Small intestine (tissue), 7 donors: ENCODE measurements around the gene MICB. TPM values are rescaled to one million over a fixed set of nuclear protein-coding genes. Genes with fewer than 3 reads are reported as not detected.
A peak's percentile ranks its signal among the peaks of the same experiment; 100 is the strongest.
"Not testable (repeated sequence)": the region's sequence is repeated elsewhere in the genome, so short reads cannot be mapped to it uniquely, and the experiment has no call there.

Source experiments
- DNase-seq, 2 donors: peaks; one replicate each; pipeline versions ENCODE4 v3.0.0 to v3.0.0-alpha.2; 2013
- FAIRE-seq: peaks from 2 replicates; lab custom pipeline; 2012; peaks lifted over from hg19 to GRCh38; lab: Jason Lieb, UNC
- H3K27ac ChIP-seq, 3 donors: one replicate each; pipeline ENCODE4 v1.5.1; 2013; ENCODE audit warnings: low read length in 2 of 3, mild to moderate bottlenecking in 2 of 3, control low read depth in 1 of 3, inconsistent platforms in 1 of 3, low read depth in 1 of 3, moderate library complexity in 1 of 3
- H3K27me3 ChIP-seq, 3 donors: one replicate each; pipeline ENCODE4 v1.6.1; 2013; ENCODE audit warnings: low read length in 3 of 3, inconsistent platforms in 1 of 3; ENCODE audit not compliant: control insufficient read depth in 3 of 3, insufficient read depth in 3 of 3
- H3K36me3 ChIP-seq, 3 donors: one replicate each; pipeline ENCODE4 v1.6.1; 2013; ENCODE audit warnings: low read length in 3 of 3, inconsistent platforms in 1 of 3, low read depth in 1 of 3, mild to moderate bottlenecking in 1 of 3, moderate library complexity in 1 of 3; ENCODE audit not compliant: control insufficient read depth in 3 of 3, insufficient read depth in 2 of 3
- H3K4me1 ChIP-seq, 3 donors: one replicate each; pipeline ENCODE4 v1.6.1; 2013; ENCODE audit warnings: low read length in 2 of 3, inconsistent platforms in 1 of 3, low read depth in 1 of 3, mild to moderate bottlenecking in 1 of 3, moderate library complexity in 1 of 3; ENCODE audit not compliant: control insufficient read depth in 3 of 3, insufficient read depth in 2 of 3
- H3K4me3 ChIP-seq, 3 donors: one replicate each; pipeline ENCODE4 v1.5.1; 2013; ENCODE audit warnings: low read length in 3 of 3, control low read depth in 1 of 3, inconsistent platforms in 1 of 3, low read depth in 1 of 3, mild to moderate bottlenecking in 1 of 3, moderate library complexity in 1 of 3
- H3K9me3 ChIP-seq, 2 donors: one replicate each; pipeline ENCODE4 v1.6.1; 2013; ENCODE audit warnings: low read depth in 1 of 2, low read length in 1 of 2; ENCODE audit not compliant: control insufficient read depth in 2 of 2, insufficient read depth in 1 of 2
- WGBS, 3 donors: extraction: QIAGEN DNeasy Blood & Tissue Kit; methylation state at CpG; one replicate each; pipeline ENCODE4 v1.1.7; 2013; 5-methylcytosine and 5-hydroxymethylcytosine counted together
- polyA plus RNA-seq, 4 donors: library from polyadenylated mRNA; stranded (reverse) in 3 of 4; unstranded in 1 of 4; fragments of 200-250 nt in 3 of 4; fragments of 120-200 nt in 1 of 4; gene quantifications; one replicate each; pipeline versions ENCODE4 v1.2.1 to v1.2.3, GENCODE V29; 2013
- donor health status: healthy with polysubstance abuse.
- donor health status: control.
- donor health status: control.
- donor health status: Bipolar disorder and iron deficiency.
- donor health status: healthy.

The MICB gene
- polyA plus RNA-seq, 4 donors: 0.69 to 6.1 (median 2.0) TPM

DNA sequence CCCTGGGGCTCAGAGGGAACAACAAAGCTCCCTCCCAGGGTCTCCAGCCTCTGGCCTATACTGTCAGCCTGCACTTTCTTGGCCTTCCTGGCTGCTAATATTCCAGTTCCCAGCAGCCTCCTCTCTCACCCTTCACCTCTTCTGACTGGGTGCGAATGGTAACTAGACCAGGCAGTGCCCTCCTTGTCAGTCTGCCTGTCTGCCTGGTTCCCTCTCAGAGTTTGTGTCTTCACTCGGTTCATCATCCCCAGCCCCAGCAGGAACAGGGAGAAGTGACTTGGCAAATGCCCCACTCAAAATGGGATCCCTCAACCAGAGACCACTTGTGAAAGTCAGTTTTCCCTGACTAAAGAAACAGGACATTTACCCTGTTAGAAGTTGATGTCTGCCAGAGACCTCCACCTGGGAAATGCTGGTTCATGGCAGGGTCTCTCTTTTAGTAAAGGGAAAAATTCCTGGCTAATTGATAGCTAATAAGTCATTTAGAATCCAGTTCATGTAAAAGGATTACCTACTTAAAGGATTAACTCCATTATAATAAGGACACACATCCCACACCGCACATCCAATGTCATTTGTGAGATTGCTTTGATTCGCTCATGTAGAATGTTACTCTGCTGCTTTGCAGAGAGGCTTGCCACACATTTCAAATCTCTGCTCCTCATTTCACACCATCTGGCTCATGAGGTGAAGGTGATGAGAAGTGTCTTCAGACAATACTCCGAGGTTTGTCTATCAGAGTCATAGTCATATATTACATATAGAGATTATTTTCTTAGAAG lies 18.6 kb upstream of the MICB start:
- Histone ChIP-seq H3K27ac (no peak overlapping the region), H3K4me3 (no peak overlapping the region), H3K4me1 (peaks cover 0 to 2% (median 0%) of the 10 kb centered on the region in 3 donors), H3K27me3 (peaks cover 0 to 35% (median 0%) of the 10 kb centered on the region in 3 donors), H3K9me3 (no peaks in the 10 kb centered on the region), H3K36me3 (no peaks in the 10 kb centered on the region)
- no peak for FAIRE-seq
- 83 to 90% (median 88%) methylated on average over 5 of the region's 5 CpGs for WGBS, 3 donors
- no peak for DNase-seq

GRCh38 chr6:31479933-31480535 lies 17.9 kb upstream of the MICB start:
- 14 to 61% (median 36%) methylated on average over 3 of the region's 3 CpGs for WGBS, 3 donors
- no peaks in the 10 kb centered on the region for H3K9me3 ChIP-seq
- H3K27me3 ChIP-seq: peaks cover 0 to 32% (median 0%) of the 10 kb centered on the region in 3 donors
- H3K27ac ChIP-seq: no peak overlapping the region
- FAIRE-seq (no peak), DNase-seq (no peak)
- no peak overlapping the region for H3K4me3 ChIP-seq
- H3K36me3 ChIP-seq: no peaks in the 10 kb centered on the region
- H3K4me1 ChIP-seq: peaks cover 0 to 2% (median 0%) of the 10 kb centered on the region in 3 donors

- DNase-seq (no peak), FAIRE-seq (no peak)
- Histone ChIP-seq H3K36me3 (no peaks in the 10 kb centered on the region), H3K4me1 (peaks cover 0 to 2% (median 0%) of the 10 kb centered on the region in 3 donors), H3K27me3 (peaks cover 0 to 32% (median 0%) of the 10 kb centered on the region in 3 donors), H3K9me3 (no peaks in the 10 kb centered on the region), H3K4me3 (no peak overlapping the region), H3K27ac (no peak overlapping the region)
- WGBS, 3 donors: 76 to 89% (median 81%) methylated on average over 11 of the region's 11 CpGs
Observed at GRCh38 chr6:31480574-31480973, 17.4 kb upstream of the MICB start.

DNA sequence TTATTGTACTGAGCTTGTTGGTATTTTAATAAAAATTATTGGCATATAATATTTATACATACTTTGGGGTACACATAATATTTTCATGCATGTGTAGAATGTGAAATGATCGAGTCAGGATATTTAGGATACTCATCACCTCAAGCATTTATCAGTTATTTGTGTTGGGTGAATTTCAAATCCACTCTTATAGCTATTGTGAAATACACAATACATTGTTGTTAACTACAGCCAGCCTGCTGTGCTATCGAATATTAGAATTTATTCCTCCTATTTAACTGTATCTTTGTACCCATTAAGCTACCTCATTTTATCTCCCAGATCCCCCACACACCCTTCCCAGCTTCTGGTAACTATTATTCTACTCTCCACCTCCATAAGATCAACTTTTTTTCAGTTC lies 14.6 kb upstream of the MICB start:
- FAIRE-seq (no peak), DNase-seq (no peak)
- Histone ChIP-seq H3K4me3 (no peak overlapping the region), H3K9me3 (no peaks in the 10 kb centered on the region), H3K27me3 (peaks cover 0 to 23% (median 0%) of the 10 kb centered on the region in 3 donors), H3K4me1 (no peaks in the 10 kb centered on the region), H3K27ac (no peak overlapping the region), H3K36me3 (no peaks in the 10 kb centered on the region)
- WGBS, 3 donors: 44 to 84% (median 52%) methylated on average over 2 of the region's 2 CpGs

GRCh38 chr6:31485055-31485454 lies 12.9 kb upstream of the MICB start:
- FAIRE-seq: no peak
- WGBS, 3 donors: 75 to 93% (median 90%) methylated on average over 1 of the region's 1 CpG
- Histone ChIP-seq H3K4me1 (peaks cover 0 to 5% (median 0%) of the 10 kb centered on the region in 3 donors), H3K4me3 (no peak overlapping the region), H3K27ac (no peak overlapping the region), H3K9me3 (no peaks in the 10 kb centered on the region), H3K27me3 (peaks cover 0 to 17% (median 0%) of the 10 kb centered on the region in 3 donors), H3K36me3 (no peaks in the 10 kb centered on the region)
- DNase-seq: no peak

DNA sequence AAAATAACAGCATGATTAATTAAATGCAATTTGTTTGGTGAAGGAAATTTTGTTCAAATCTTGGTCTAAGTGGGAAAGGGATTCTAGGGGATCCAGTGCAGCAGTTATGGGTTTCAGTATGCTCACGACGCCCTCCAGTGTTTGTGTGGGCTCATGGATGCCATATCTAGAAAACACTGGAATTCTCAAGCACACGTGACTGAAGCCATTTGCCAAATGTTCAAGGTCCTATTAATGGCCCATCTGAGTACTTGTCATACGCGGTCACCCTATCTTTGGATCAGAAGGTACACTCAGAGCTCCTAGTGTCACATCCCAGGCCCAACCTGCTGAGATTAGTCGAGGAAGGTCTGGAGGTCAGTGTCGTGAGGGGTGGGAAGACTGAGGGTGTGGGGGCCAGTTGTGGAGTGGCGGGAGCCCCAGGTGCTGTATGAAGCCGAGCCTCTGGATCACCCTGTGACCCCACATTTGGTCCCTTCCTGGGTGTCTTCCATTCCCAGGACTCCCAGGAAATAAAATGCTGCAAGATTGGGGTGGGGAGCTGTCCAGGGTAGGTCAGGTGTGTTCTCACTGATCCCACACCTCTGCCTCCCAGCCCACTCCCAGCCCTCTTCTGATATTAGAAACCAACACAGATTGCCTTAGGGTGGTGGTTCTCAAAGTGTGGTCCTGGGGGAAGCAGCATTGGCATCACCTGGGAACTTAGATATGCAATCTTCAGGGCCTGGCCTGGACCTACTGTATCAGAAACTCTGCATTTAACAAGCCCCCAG lies 11.7 kb upstream of the MICB start:
- not testable (repeated sequence) for H3K4me3 ChIP-seq, H3K9me3 ChIP-seq, H3K4me1 ChIP-seq, H3K27ac ChIP-seq, FAIRE-seq, DNase-seq, H3K36me3 ChIP-seq
- no CpG with 5 or more reads among the region's 9 CpGs for WGBS, 3 donors
- peaks cover 0 to 13% (median 0%) of the 10 kb centered on the region in 3 donors for H3K27me3 ChIP-seq

GRCh38 chr6:31487674-31488073 lies 10.3 kb upstream of the MICB start:
- H3K36me3 ChIP-seq, H3K27me3 ChIP-seq, H3K4me3 ChIP-seq, H3K9me3 ChIP-seq, FAIRE-seq, DNase-seq, H3K27ac ChIP-seq, H3K4me1 ChIP-seq: not testable (repeated sequence)
- 76 to 85% (median 80%) methylated on average over 6 of the region's 6 CpGs for WGBS, 3 donors

DNA sequence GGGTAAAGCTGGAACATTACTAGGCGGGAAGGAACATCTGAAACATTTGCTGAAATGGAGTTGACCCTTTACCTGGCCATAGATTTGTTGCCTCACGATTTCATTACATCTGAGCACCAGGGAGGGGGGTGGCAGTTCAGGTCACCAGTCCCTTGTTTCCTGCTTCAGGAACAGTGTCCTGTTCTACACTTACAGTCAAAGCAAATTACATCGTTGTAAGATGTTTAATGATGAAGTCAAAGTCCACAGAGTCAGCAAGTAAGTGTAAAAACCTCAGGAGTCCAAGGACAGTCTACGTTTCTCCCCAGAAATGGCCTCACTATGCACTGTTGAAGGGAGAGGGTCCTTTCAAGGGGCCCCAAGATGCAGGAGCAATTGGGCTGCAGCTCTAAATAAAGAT lies 8.9 kb upstream of the MICB start:
- H3K4me1 ChIP-seq: peaks cover 0 to 8% (median 0%) of the 10 kb centered on the region in 3 donors
- FAIRE-seq (no peak), DNase-seq (peak; percentile 77 to 91)
- H3K27ac ChIP-seq: peak overlapping the region in 2 of 3 donors; percentile 41
- 12 to 60% (median 43%) methylated on average over 4 of the region's 4 CpGs for WGBS, 3 donors
- H3K4me3 ChIP-seq: no peak overlapping the region
- H3K27me3 ChIP-seq: peaks cover 0 to 21% (median 0%) of the 10 kb centered on the region in 3 donors
- H3K36me3 ChIP-seq: no peaks in the 10 kb centered on the region
- no peaks in the 10 kb centered on the region for H3K9me3 ChIP-seq
